ENCODE results near the gene MYO1E.

GRCh38 chr15:59143281-59143680, 229.4 kb downstream of the MYO1E start:
- TF ChIP-seq, protein P1, sequence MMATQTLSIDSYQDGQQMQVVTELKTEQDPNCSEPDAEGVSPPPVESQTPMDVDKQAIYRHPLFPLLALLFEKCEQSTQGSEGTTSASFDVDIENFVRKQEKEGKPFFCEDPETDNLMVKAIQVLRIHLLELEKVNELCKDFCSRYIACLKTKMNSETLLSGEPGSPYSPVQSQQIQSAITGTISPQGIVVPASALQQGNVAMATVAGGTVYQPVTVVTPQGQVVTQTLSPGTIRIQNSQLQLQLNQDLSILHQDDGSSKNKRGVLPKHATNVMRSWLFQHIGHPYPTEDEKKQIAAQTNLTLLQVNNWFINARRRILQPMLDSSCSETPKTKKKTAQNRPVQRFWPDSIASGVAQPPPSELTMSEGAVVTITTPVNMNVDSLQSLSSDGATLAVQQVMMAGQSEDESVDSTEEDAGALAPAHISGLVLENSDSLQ (IDR thresholded peaks at IDR 0.05), result no peak
- TF ChIP-seq NFRKB (IDR thresholded peaks at IDR 0.05), result no peak
- no peak for TF ChIP-seq BHLHE40 (IDR thresholded peaks at IDR 0.05; ENCODE audit: borderline replicate concordance)
- TF ChIP-seq ZNF384 (IDR thresholded peaks at IDR 0.05), result no peak
- TF ChIP-seq FOXK2 (IDR thresholded peaks at IDR 0.05), result no peak
- no peak for TF ChIP-seq CTBP1 (IDR thresholded peaks at IDR 0.05; ENCODE audit: borderline replicate concordance)
- no peak for TF ChIP-seq HDGF (IDR thresholded peaks at IDR 0.05; ENCODE audit: borderline replicate concordance)
- no peak for TF ChIP-seq FOXM1 (IDR thresholded peaks at IDR 0.05; ENCODE audit: borderline replicate concordance)
- no peak for TF ChIP-seq FOXA1 (IDR thresholded peaks at IDR 0.05)
- no peak for TF ChIP-seq SUZ12 (IDR thresholded peaks at IDR 0.05)
- TF ChIP-seq SP1 (IDR thresholded peaks at IDR 0.05), result no peak
- TF ChIP-seq TARDBP (IDR thresholded peaks at IDR 0.05), result no peak
- TF ChIP-seq LEF1 (IDR thresholded peaks at IDR 0.05; ENCODE audit: borderline replicate concordance), result no peak

All from HEK293T (cell line).